HEK293T (cell line): ENCODE results near the gene C1orf94.

Experiments used
- ELF4 ChIP-seq: fragments of 450-650 bp; IDR thresholded peaks from 2 replicates; pipeline ENCODE4 v1.6.1; 2017; ENCODE audit warnings: antibody characterized with exemption
- FOXA1 ChIP-seq: fragments of 450-650 bp; IDR thresholded peaks from 2 replicates; pipeline ENCODE4 v1.6.1; 2016; ENCODE audit warnings: mild to moderate bottlenecking
- FOXM1 ChIP-seq: fragments of 450-650 bp; IDR thresholded peaks from 2 replicates; pipeline ENCODE4 v1.6.1; 2017; ENCODE audit warnings: mild to moderate bottlenecking, borderline replicate concordance
- HDGF ChIP-seq: fragments of 450-650 bp; IDR thresholded peaks from 2 replicates; pipeline ENCODE4 v1.6.1; 2017; ENCODE audit warnings: antibody characterized with exemption, borderline replicate concordance
- SP1 ChIP-seq: fragments of 450-650 bp; IDR thresholded peaks from 2 replicates; pipeline ENCODE4 v1.6.1; 2017
- SUZ12 ChIP-seq: fragments of 450-650 bp; IDR thresholded peaks from 2 replicates; pipeline ENCODE4 v1.6.1; 2016; ENCODE audit warnings: mild to moderate bottlenecking
- TARDBP ChIP-seq: fragments of 450-650 bp; IDR thresholded peaks from 2 replicates; pipeline ENCODE4 v1.6.1; 2016

DNA sequence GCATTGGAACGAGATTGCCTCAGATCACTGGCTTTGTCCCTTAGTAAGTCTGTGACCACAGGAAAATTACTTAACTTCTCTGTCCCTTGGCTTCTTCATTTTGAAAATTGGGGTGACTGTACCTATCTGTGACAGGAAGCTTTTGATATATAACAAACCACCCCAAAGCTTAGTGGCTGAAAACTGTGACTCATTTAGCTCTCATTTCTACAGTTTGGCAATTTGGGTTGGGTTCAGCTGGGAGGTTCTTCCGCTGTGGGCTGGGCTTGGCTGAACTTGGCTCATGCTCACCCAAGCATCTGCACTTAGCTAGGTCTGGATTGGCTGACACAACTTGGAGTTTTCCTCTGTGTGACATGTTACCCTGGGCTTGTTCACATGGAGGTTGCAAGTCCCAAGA lies 14.0 kb downstream of the C1orf94 start:
- TF ChIP-seq ELF4 (no peak), SP1 (no peak), FOXA1 (no peak), HDGF (no peak), TARDBP (no peak), SUZ12 (no peak), FOXM1 (no peak)
